Hepatocyte (in vitro differentiated cells): ENCODE measurements around the gene CD22.

Source experiments
- EZH2 ChIP-seq: fragments of 200-600 bp; sonication (generic); IDR thresholded peaks from 2 replicates; pipeline ENCODE4 v1.6.1; 2016; ENCODE audit warnings: antibody characterized with exemption, mild to moderate bottlenecking, borderline replicate concordance
- EZH2phosphoT487 ChIP-seq: fragments of 200-600 bp; sonication (generic); IDR thresholded peaks from one replicate; pipeline ENCODE4 v1.6.1; 2018; ENCODE audit warnings: antibody characterized with exemption, mild to moderate bottlenecking, low read depth, moderate library complexity; ENCODE audit not compliant: unreplicated experiment, severe bottlenecking
- TF ChIP-seq, protein P1 (sequence below): fragments of 200-600 bp; sonication (generic); IDR thresholded peaks from 2 replicates; pipeline ENCODE4 v1.5.1; 2016; ENCODE audit warnings: antibody characterized with exemption, mild to moderate bottlenecking; ENCODE audit not compliant: poor library complexity

- TF ChIP-seq, protein P1, sequence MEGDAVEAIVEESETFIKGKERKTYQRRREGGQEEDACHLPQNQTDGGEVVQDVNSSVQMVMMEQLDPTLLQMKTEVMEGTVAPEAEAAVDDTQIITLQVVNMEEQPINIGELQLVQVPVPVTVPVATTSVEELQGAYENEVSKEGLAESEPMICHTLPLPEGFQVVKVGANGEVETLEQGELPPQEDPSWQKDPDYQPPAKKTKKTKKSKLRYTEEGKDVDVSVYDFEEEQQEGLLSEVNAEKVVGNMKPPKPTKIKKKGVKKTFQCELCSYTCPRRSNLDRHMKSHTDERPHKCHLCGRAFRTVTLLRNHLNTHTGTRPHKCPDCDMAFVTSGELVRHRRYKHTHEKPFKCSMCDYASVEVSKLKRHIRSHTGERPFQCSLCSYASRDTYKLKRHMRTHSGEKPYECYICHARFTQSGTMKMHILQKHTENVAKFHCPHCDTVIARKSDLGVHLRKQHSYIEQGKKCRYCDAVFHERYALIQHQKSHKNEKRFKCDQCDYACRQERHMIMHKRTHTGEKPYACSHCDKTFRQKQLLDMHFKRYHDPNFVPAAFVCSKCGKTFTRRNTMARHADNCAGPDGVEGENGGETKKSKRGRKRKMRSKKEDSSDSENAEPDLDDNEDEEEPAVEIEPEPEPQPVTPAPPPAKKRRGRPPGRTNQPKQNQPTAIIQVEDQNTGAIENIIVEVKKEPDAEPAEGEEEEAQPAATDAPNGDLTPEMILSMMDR, result no peak
- no peak for TF ChIP-seq EZH2
- no peak for TF ChIP-seq EZH2phosphoT487
Observed at GRCh38 chr19:35321291-35321690, 7.7 kb upstream of the CD22 start.
